Measurements from ENCODE around the gene ANAPC2. TPM values are rescaled to one million over a fixed set of nuclear protein-coding genes. Genes with fewer than 3 reads are reported as not detected.
A peak's percentile ranks its signal among the peaks of the same experiment; 100 is the strongest.
"Not testable (repeated sequence)": the region's sequence is repeated elsewhere in the genome, so short reads cannot be mapped to it uniquely, and the experiment has no call there.

ANAPC2 gene
- polyA plus RNA-seq, 6 donors from 2014 or later = 6.1 to 9.3 (median 7.5) TPM

- Mint-ChIP-seq H3K4me1 (peaks cover 9 to 16% (median 11%) of the 10 kb centered on the region in 3 donors), H3K4me3 (peak overlapping the region in 2 of 8 donors; percentile 20 to 62), H3K27me3 (peaks cover 32 to 86% (median 70%) of the 10 kb centered on the region in 3 donors), H3K27ac (peak overlapping the region in 1 of 6 donors; percentile 56), H3K9me3 (no peaks in the 10 kb centered on the region), H3K36me3 (peaks cover 0 to 8% of the 10 kb centered on the region in 2 donors)
- ATAC-seq (ENCODE audit: low read depth in 2 of 2) (peak; percentile 30 to 31), DNase-seq (no peak)
Observed at GRCh38 chr9:137139468-137140150, 48.8 kb downstream of the ANAPC2 start.

- no peak for DNase-seq
- peak within 1 kb of the TSS in 3 of 6 donors; percentile 47 to 78 (median 56) for H3K27ac Mint-ChIP-seq
Observed at GRCh38 chr9:137138722-137139467, 49.5 kb downstream of the ANAPC2 start, which contains the start of gene GRIN1. TSS of gene GRIN1 (plus strand) at chr9:137139154. CDS start at chr9:137139487, 333 bp downstream.

GRCh38 chr9:137138058-137138721 lies 50.2 kb downstream of the ANAPC2 start:
- Mint-ChIP-seq H3K27ac (peak overlapping the region in 3 of 6 donors; percentile 43 to 78 (median 47)), H3K36me3 (peaks cover 0 to 8% of the 10 kb centered on the region in 2 donors), H3K27me3 (peaks cover 28 to 73% (median 58%) of the 10 kb centered on the region in 3 donors), H3K4me3 (peak overlapping the region in 2 of 8 donors; percentile 41 to 65), H3K9me3 (no peaks in the 10 kb centered on the region), H3K4me1 (peaks cover 9 to 16% (median 11%) of the 10 kb centered on the region in 3 donors)
- DNase-seq (no peak), ATAC-seq (ENCODE audit: low read depth in 2 of 2) (peak; percentile 30 to 33)

More at GRCh38 chr9:137138722-137139467, 49.5 kb downstream of the ANAPC2 start, which contains the start of gene GRIN1:
- Mint-ChIP-seq H3K9me3 (no peaks in the 10 kb centered on the region), H3K36me3 (peaks cover 0 to 8% of the 10 kb centered on the region in 2 donors), H3K4me1 (peaks cover 9 to 16% (median 11%) of the 10 kb centered on the region in 3 donors), H3K27me3 (peaks cover 32 to 80% (median 65%) of the 10 kb centered on the region in 3 donors), H3K4me3 (peak within 1 kb of the TSS in 3 of 8 donors; percentile 20 to 65 (median 62))
- peak; percentile 51 to 60 for ATAC-seq (ENCODE audit: low read depth in 2 of 2)

GRCh38 chr9:137136881-137137607 lies 51.3 kb downstream of the ANAPC2 start:
- Mint-ChIP-seq H3K4me1 (peaks cover 9 to 12% (median 11%) of the 10 kb centered on the region in 3 donors), H3K9me3 (no peaks in the 10 kb centered on the region), H3K27ac (no peak overlapping the region), H3K36me3 (peaks cover 0 to 2% of the 10 kb centered on the region in 2 donors), H3K27me3 (peaks cover 26 to 66% (median 48%) of the 10 kb centered on the region in 3 donors), H3K4me3 (peak overlapping the region in 1 of 8 donors; percentile 40)
- DNase-seq (no peak), ATAC-seq (ENCODE audit: low read depth in 2 of 2) (no peak)

DNA sequence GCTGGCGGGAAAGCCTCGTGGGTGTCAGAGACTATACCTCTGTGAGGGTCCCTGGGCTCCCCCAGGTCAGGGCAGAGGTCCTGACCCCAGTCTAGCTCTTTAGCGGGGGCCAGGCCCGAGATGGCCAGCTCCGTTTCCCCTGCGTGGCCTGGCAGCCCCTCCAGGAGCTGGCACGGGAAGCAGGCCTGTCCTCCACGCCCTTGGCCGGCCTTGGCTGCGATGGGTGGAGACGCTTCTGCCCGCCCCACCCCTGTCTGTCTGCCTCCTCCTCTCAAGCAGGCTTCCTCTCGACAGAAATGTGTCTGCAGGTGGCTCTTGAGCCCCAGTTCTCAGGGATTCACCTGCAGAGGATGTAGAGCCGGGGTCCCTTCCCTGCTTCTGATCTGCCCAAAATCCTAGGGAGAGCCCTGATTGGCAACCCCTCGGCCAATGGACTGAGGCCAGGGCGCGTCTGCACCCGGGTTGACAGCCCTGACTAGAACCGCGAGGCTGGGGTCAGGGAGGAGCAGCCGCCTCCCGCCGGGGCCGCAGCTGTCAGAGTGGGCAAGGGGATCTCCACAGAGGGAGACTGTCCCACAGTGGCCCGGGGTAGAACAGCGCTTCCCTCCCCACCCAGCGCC lies 52.0 kb downstream of the ANAPC2 start:
- no peak for DNase-seq
- ATAC-seq (ENCODE audit: low read depth in 2 of 2) = peak in 1 of 2 donors; percentile 18
- Mint-ChIP-seq H3K36me3 (no peaks in the 10 kb centered on the region), H3K9me3 (no peaks in the 10 kb centered on the region), H3K27me3 (peaks cover 24 to 60% (median 43%) of the 10 kb centered on the region in 3 donors), H3K4me1 (peaks cover 9 to 12% (median 11%) of the 10 kb centered on the region in 3 donors), H3K4me3 (peak overlapping the region in 2 of 8 donors; percentile 24 to 40), H3K27ac (no peak overlapping the region)

DNA sequence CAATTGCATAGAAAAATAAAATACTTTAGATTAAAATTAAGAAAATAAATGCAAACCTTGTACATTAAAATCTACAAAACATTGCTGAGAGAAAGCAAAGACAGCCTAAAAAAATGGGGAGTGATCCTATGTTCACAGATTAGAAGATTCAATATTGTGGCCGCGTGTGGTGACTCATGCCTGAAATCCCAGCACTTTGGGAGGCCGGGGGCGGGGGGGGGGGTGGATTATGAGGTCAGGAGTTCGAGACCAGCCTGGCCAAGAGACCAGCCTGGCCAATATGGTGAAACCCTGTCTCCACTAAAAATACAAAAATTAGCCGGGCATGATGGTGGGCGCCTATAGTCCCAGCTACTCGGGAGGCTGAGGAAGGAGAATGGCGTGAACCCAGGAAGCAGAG lies 53.2 kb downstream of the ANAPC2 start:
- H3K36me3 Mint-ChIP-seq; ATAC-seq (ENCODE audit: low read depth in 2 of 2); DNase-seq; H3K27ac Mint-ChIP-seq; H3K9me3 Mint-ChIP-seq; H3K4me3 Mint-ChIP-seq: not testable (repeated sequence)
- Mint-ChIP-seq H3K4me1 (peaks cover 13 to 17% (median 15%) of the 10 kb centered on the region in 3 donors), H3K27me3 (peaks cover 19 to 48% (median 36%) of the 10 kb centered on the region in 3 donors)

GRCh38 chr9:137134191-137134590 lies 54.2 kb downstream of the ANAPC2 start:
- no peak overlapping the region for H3K4me3 Mint-ChIP-seq
- peaks cover 18 to 39% (median 28%) of the 10 kb centered on the region in 3 donors for H3K27me3 Mint-ChIP-seq
- no peak overlapping the region for H3K27ac Mint-ChIP-seq
- H3K36me3 Mint-ChIP-seq = no peaks in the 10 kb centered on the region
- peaks cover 0 to 2% (median 0%) of the 10 kb centered on the region in 7 donors for H3K9me3 Mint-ChIP-seq
- H3K4me1 Mint-ChIP-seq = peaks cover 10 to 17% (median 15%) of the 10 kb centered on the region in 3 donors
- DNase-seq = no peak
- no peak for ATAC-seq (ENCODE audit: low read depth in 2 of 2)

DNA sequence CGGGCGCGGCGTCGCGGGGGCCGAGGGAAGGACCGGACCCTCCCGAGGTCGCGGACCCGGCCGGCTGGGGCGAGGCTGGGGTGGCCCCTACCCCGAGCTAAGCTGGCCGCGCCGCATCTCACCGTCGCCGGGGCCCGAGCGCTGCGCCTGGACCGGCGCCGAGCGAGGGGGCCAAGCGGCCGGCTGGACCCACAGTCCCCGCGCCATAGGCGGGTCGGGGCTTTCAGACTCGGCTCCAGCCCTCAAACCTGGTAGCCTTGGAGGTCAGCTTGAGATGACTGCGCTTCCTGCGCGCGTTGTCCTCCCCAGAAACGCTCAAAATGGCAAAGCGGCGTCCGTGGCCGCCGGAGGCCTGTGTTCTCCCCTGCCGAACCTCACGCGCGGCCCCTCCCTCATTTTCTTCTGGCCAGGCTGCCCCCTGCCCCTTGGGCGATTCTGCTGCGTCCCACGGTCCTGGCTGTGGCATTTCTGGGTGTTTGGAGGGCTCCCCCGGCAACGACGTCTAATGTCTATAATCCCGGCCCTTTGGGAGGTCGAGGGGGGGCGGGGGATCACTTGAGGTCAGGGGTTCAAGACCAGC lies 58.1 kb downstream of the ANAPC2 start:
- peak overlapping the region in 4 of 6 donors; percentile 56 to 93 (median 71) for H3K27ac Mint-ChIP-seq

DNA sequence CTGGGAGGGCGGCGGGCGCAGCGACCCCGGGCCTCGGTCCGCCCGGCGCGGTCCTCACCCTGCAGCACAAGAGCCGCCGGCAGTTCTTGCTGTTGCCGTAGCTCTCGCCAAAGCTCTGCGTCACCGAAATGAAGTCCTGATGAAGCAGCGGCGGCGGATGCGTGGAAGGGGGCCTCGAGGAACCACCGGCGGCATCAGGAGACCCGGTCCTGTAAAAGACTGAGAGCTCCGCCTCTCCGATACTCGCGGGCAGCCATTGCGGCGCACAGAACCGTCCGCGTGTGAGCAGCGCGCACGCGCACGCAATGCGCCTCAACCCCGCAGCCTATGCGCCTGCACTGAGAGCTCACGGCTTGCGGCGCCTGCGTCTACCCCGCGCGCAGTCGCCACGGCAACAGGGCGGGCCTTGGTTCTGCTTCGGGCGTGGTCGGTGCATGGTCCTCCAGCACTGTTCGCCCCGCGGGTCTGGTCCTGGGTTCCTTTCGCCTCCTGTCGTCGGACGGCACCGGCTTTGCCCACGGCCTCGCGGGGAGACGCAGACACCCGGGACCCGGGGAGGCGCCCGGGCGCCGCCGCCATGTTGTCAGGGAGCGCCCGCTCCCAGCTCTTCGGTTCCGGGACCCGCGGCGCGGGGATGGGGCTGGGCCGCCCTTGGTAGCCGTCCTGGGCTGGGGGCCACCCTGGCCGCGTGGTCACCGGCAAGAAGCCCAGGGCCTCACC lies 58.7 kb downstream of the ANAPC2 start:
- peak; percentile 91 for DNase-seq
- peak; percentile 93 to 94 for ATAC-seq (ENCODE audit: low read depth in 2 of 2)
- peak overlapping the region; percentile 85 to 99 (median 93) for H3K4me3 Mint-ChIP-seq
- peak overlapping the region; percentile 36 to 99 (median 87) for H3K27ac Mint-ChIP-seq
- H3K36me3 Mint-ChIP-seq = no peaks in the 10 kb centered on the region
- H3K4me1 Mint-ChIP-seq = peaks cover 27 to 38% (median 31%) of the 10 kb centered on the region in 3 donors
- peaks cover 0 to 4% (median 2%) of the 10 kb centered on the region in 3 donors for H3K27me3 Mint-ChIP-seq
- peaks cover 0 to 2% (median 0%) of the 10 kb centered on the region in 7 donors for H3K9me3 Mint-ChIP-seq

More for the DNA sequence above, 58.1 kb downstream of the ANAPC2 start:
- ATAC-seq (ENCODE audit: low read depth in 2 of 2) (no peak), DNase-seq (no peak)
- no peaks in the 10 kb centered on the region for H3K36me3 Mint-ChIP-seq
- H3K9me3 Mint-ChIP-seq = peaks cover 0 to 2% (median 0%) of the 10 kb centered on the region in 7 donors
- H3K4me3 Mint-ChIP-seq = peak overlapping the region; percentile 71 to 94 (median 82)
- peaks cover 0 to 7% (median 4%) of the 10 kb centered on the region in 3 donors for H3K27me3 Mint-ChIP-seq
- peaks cover 27 to 38% (median 31%) of the 10 kb centered on the region in 3 donors for H3K4me1 Mint-ChIP-seq

- Mint-ChIP-seq H3K4me3 (peak overlapping the region; percentile 85 to 99 (median 93)), H3K36me3 (no peaks in the 10 kb centered on the region), H3K9me3 (peaks cover 0 to 2% (median 0%) of the 10 kb centered on the region in 7 donors), H3K4me1 (peaks cover 27 to 38% (median 31%) of the 10 kb centered on the region in 3 donors), H3K27ac (peak overlapping the region; percentile 91 to 100 (median 98)), H3K27me3 (peaks cover 0 to 4% (median 0%) of the 10 kb centered on the region in 3 donors)
- DNase-seq (no peak), ATAC-seq (ENCODE audit: low read depth in 2 of 2) (peak in 1 of 2 donors; percentile 3)
Observed at GRCh38 chr9:137128862-137129455, 59.4 kb downstream of the ANAPC2 start.
